Endothelial cell of umbilical vein (primary cell): ENCODE data around the gene TMEM59L. TPM values are rescaled to one million over a fixed set of nuclear protein-coding genes. Genes with fewer than 3 reads are reported as not detected.

Source experiments
- BruUV-seq: library from RNA; stranded (reverse); fragments of 400-500 nt; replicated peaks from 2 replicates; lab custom pipeline; 2021; lab: Mats Ljungman, UMichigan
- CTCF ChIA-PET: fragments of 300-600, 350-600 bp; sonication (Branson Sonifier 250); formaldehyde crosslinking; loops from one replicate; lab custom pipeline; 2021; ENCODE audit warnings: antibody characterized with exemption, inconsistent platforms; lab: Charles Lee
- POLR2A ChIA-PET: fragments of 300-600, 350-600 bp; sonication (Branson Sonifier 250); formaldehyde crosslinking; loops from one replicate; lab custom pipeline; 2021; ENCODE audit warnings: antibody characterized with exemption, inconsistent platforms; lab: Charles Lee
- DNase-seq: peaks from one replicate; pipeline ENCODE4 v3.0.0-alpha.2; 2011; ENCODE audit warnings: low read depth, low spot score
- FAIRE-seq: peaks from 2 replicates; lab custom pipeline; 2011; peaks lifted over from hg19 to GRCh38; lab: Jason Lieb, UNC
- H2AFZ ChIP-seq: 2 replicates; pipeline ENCODE4 v1.6.0; 2012; ENCODE audit warnings: low read depth, low read length, control low read depth, inconsistent platforms
- H3K27ac ChIP-seq: 2 replicates; pipeline ENCODE4 v1.5.1; 2011; ENCODE audit warnings: low read depth, mild to moderate bottlenecking, control low read depth, low read length, moderate library complexity; ENCODE audit not compliant: insufficient read depth
- H3K27me3 ChIP-seq, 2 experiments: 2 replicates each; pipeline versions ENCODE4 v1.6.0 to v1.6.1; 2011; ENCODE audit warnings: low read length in 2 of 2, mixed read lengths in 1 of 2; ENCODE audit not compliant: control insufficient read depth in 2 of 2, insufficient read depth in 2 of 2
- H3K36me3 ChIP-seq, 2 experiments: 2 replicates in 1 of 2; 3 replicates in 1 of 2; pipeline ENCODE4 v1.5.1; 2011; ENCODE audit warnings: low read length in 2 of 2, mild to moderate bottlenecking in 1 of 2, moderate library complexity in 1 of 2; ENCODE audit not compliant: control insufficient read depth in 2 of 2, insufficient read depth in 2 of 2; ENCODE audit errors: extremely low read depth in 1 of 2
- H3K4me1 ChIP-seq: 3 replicates; pipeline ENCODE4 v1.5.1; 2011; ENCODE audit warnings: mild to moderate bottlenecking, low read length; ENCODE audit not compliant: control insufficient read depth, insufficient read depth; ENCODE audit errors: extremely low read depth
- H3K4me2 ChIP-seq: 2 replicates; pipeline ENCODE4 v1.6.1; 2011; ENCODE audit warnings: low read length, control low read depth, mixed read lengths; ENCODE audit not compliant: insufficient read depth
- H3K4me3 ChIP-seq, 3 experiments: fragments of 200-600 bp in 1 of 3; sonication (generic), shearing (Covaris generic) in 1 of 3; replicated peaks in 1 of 3; 2 replicates each; pipeline ENCODE4 v1.5.1; 2011 to 2016; ENCODE audit warnings: control low read depth in 3 of 3, low read length in 3 of 3, mild to moderate bottlenecking in 2 of 3, inconsistent platforms in 1 of 3, low read depth in 1 of 3, moderate library complexity in 1 of 3; ENCODE audit not compliant: insufficient read depth in 1 of 3
- H3K79me2 ChIP-seq: 2 replicates; pipeline ENCODE4 v1.6.0; 2012; ENCODE audit warnings: low read length, inconsistent platforms; ENCODE audit not compliant: control insufficient read depth, insufficient read depth
- H3K9ac ChIP-seq: replicated peaks from 2 replicates; pipeline ENCODE3; 2011; ENCODE audit warnings: low read length, control low read depth; ENCODE audit not compliant: insufficient read depth; ENCODE audit errors: extremely low read depth
- H3K9me1 ChIP-seq: replicated peaks from 3 replicates; pipeline ENCODE4 v1.6.0; 2011; ENCODE audit warnings: mild to moderate bottlenecking, low read length; ENCODE audit not compliant: control insufficient read depth, insufficient read depth; ENCODE audit errors: extremely low read depth
- H3K9me3 ChIP-seq: replicated peaks from 2 replicates; pipeline ENCODE4 v1.5.1; 2012; ENCODE audit warnings: low read length, inconsistent platforms; ENCODE audit not compliant: control insufficient read depth, insufficient read depth
- H4K20me1 ChIP-seq: replicated peaks from 2 replicates; pipeline ENCODE3; 2011; ENCODE audit warnings: mild to moderate bottlenecking, low read length; ENCODE audit not compliant: control insufficient read depth, insufficient read depth; ENCODE audit errors: extremely low read depth
- CTCF ChIP-seq, 2 donors: IDR thresholded peaks; 1 replicate in 1 of 2; 2 replicates in 1 of 2; pipeline ENCODE4 v1.5.1; 2011; ENCODE audit warnings: low read length in 2 of 2, mild to moderate bottlenecking in 2 of 2, moderate library complexity in 2 of 2, control low read depth in 1 of 2, inconsistent platforms in 1 of 2, low read depth in 1 of 2; ENCODE audit not compliant: insufficient read depth in 1 of 2; ENCODE audit errors: extremely low read depth in 1 of 2
- EZH2 ChIP-seq: IDR thresholded peaks from 2 replicates; pipeline ENCODE4 v1.6.1; 2012; ENCODE audit warnings: borderline replicate concordance, low read depth, mild to moderate bottlenecking, moderate library complexity, low read length, inconsistent platforms; ENCODE audit not compliant: severe bottlenecking
- GATA2 ChIP-seq: IDR thresholded peaks from 2 replicates; pipeline ENCODE4 v1.7.0; 2011; ENCODE audit warnings: low read depth, mild to moderate bottlenecking, moderate library complexity, mixed read lengths, low read length; ENCODE audit not compliant: insufficient read length, insufficient read depth
- JUN ChIP-seq: IDR thresholded peaks from 2 replicates; pipeline ENCODE4 v1.6.1; 2011; ENCODE audit warnings: borderline replicate concordance, low read depth; ENCODE audit not compliant: insufficient read length, insufficient read depth
- MAX ChIP-seq: IDR thresholded peaks from 2 replicates; pipeline ENCODE4 v1.6.1; 2011; ENCODE audit not compliant: insufficient read depth, insufficient read length
- dilution Hi-C: fragments of 300-500 bp; cut with MboI; formaldehyde crosslinking; loops from one replicate; pipeline ENCODE4 v1.15.0; 2019; ENCODE audit warnings: low sequenced_read_pairs; ENCODE audit not compliant: extremely low pct_ligation_motif_present
- intact Hi-C: fragments of 100-400 bp; cut with micrococcal nuclease; formaldehyde crosslinking; loops from one replicate; pipeline ENCODE4 v1.10.0; 2022
- polyA plus RNA-seq, 4 experiments: library from polyadenylated mRNA; depleted of rRNA in 3 of 4; stranded (reverse) in 3 of 4; unstranded in 1 of 4; fragments of >200 nt; gene quantifications; 2 replicates each; pipeline versions ENCODE4 v1.2.1 to v1.2.3, GENCODE V29; 2011 to 2012; ENCODE audit warnings: missing spikeins in 1 of 4
- total RNA-seq: library from RNA; stranded (reverse); gene quantifications from 2 replicates; pipeline ENCODE4 v1.2.3, GENCODE V29; 2021

The TMEM59L gene
- total and polyA plus RNA-seq, 2 donors (not counting 3 experiments of a cell fraction or from before 2014, with no cell fraction given): 0.43 to 0.97 TPM

GRCh38 chr19:18603958-18604819 lies 8.5 kb upstream of the TMEM59L start:
- FAIRE-seq (no peak), DNase-seq (no peak)
- Histone ChIP-seq H3K4me3 (no peak overlapping the region), H3K27me3 (peaks cover 47 to 53% of the 10 kb centered on the region in 2 experiments), H3K9ac (no peak overlapping the region), H3K79me2 (no peaks in the 10 kb centered on the region), H3K9me1 (no peaks in the 10 kb centered on the region), H4K20me1 (no peaks in the 10 kb centered on the region), H3K27ac (no peak overlapping the region), H3K4me1 (no peaks in the 10 kb centered on the region), H3K36me3 (no peaks in the 10 kb centered on the region), H3K4me2 (no peak overlapping the region), H3K9me3 (no peaks in the 10 kb centered on the region), H2AFZ (no peak overlapping the region)
- no peak for TF ChIP-seq MAX
- no peak for TF ChIP-seq JUN
- TF ChIP-seq EZH2: no peak
- TF ChIP-seq CTCF (IDR thresholded peaks at IDR 0.05; ENCODE audit: extremely low read depth in 1 of 2, insufficient read depth in 1 of 2, low read depth in 1 of 2, low read length in 2 of 2): no peak
- TF ChIP-seq GATA2: no peak
- dilution Hi-C loops (no loop called here), intact Hi-C loops (loop anchor here (5.0 kb wide), 1 partner anchor 43 kb away; no protein-coding TSS in a partner anchor)
- ChIA-PET CTCF (interaction anchor here (1.3 kb wide), 1 partner anchor 10 kb away, joined by 11 read pairs; no protein-coding TSS in a partner anchor), POLR2A (no interaction called here)
- BruUV-seq: no TSS peak
